Measurements from ENCODE around the gene ENTPD8. TPM values are rescaled to one million over a fixed set of nuclear protein-coding genes. Genes with fewer than 3 reads are reported as not detected.

The ENTPD8 gene
- polyA plus RNA-seq, 1 donor from 2014 or later = not detected

DNA sequence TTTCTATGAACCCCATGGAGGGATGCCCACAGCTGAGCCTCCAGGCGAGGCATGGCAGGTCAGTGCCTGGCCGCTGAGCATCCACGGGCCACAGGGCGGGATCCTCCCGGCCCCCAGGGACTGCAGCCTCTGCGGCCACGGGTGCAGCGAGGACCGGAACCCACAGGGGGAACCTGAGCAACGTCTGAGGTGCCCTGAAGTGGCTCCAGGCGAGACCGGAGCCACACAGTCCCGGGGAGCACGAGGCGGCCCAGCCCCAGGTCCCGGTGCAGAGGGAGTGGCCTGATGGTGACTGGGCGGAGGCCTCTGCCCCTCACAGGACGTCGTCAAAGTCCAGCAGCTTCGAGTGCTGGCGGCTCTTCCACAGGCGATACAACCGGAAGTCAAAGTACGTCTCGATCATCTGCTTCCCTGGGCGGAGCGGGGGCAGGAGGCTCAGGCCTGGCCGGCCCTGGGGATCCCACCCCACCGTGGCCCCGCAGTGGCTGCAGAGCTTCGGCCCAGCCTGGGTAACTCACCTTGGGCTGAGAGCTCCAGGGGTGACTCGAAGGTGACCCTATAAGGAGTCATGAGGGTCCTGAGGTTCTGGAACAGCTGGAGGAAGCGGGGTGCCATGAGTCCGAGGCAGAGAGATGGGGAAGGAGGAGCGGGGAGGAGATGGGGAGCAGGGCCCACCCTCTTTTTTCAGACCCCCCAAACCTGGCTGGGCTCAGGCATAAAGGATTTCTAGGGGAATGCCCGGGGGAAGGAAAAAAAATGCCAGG, 8.1 kb upstream of the ENTPD8 start:
- no peaks in the 10 kb centered on the region for H3K9me3 Mint-ChIP-seq
- H3K27ac Mint-ChIP-seq = peak overlapping the region in 2 of 3 donors; percentile 23 to 53
- H3K4me3 Mint-ChIP-seq = peak overlapping the region in 2 of 4 donors; percentile 50 to 60
- peaks cover 8 to 16% (median 10%) of the 10 kb centered on the region in 3 donors for H3K4me1 Mint-ChIP-seq
- H3K27me3 Mint-ChIP-seq = peaks cover 10% of the 10 kb centered on the region
- no peaks in the 10 kb centered on the region for H3K36me3 Mint-ChIP-seq

- peak overlapping the region in 1 of 3 donors; percentile 53 for H3K27ac Mint-ChIP-seq
- H3K27me3 Mint-ChIP-seq = peaks cover 13% of the 10 kb centered on the region
- peak overlapping the region in 2 of 4 donors; percentile 39 to 50 for H3K4me3 Mint-ChIP-seq
- H3K36me3 Mint-ChIP-seq = no peaks in the 10 kb centered on the region
- peaks cover 6 to 17% (median 10%) of the 10 kb centered on the region in 3 donors for H3K4me1 Mint-ChIP-seq
- peaks cover 0 to under 1% (median 0%) of the 10 kb centered on the region in 3 donors for H3K9me3 Mint-ChIP-seq
Observed at GRCh38 chr9:137448602-137448962, 7.4 kb upstream of the ENTPD8 start.

GRCh38 chr9:137447722-137448601, 6.8 kb upstream of the ENTPD8 start:
- H3K9me3 Mint-ChIP-seq = peaks cover 0 to 2% (median 0%) of the 10 kb centered on the region in 3 donors
- H3K27ac Mint-ChIP-seq = no peak overlapping the region
- H3K27me3 Mint-ChIP-seq = peaks cover 15% of the 10 kb centered on the region
- no peak overlapping the region for H3K4me3 Mint-ChIP-seq
- H3K4me1 Mint-ChIP-seq = peaks cover 5 to 19% (median 10%) of the 10 kb centered on the region in 3 donors
- H3K36me3 Mint-ChIP-seq = no peaks in the 10 kb centered on the region

DNA sequence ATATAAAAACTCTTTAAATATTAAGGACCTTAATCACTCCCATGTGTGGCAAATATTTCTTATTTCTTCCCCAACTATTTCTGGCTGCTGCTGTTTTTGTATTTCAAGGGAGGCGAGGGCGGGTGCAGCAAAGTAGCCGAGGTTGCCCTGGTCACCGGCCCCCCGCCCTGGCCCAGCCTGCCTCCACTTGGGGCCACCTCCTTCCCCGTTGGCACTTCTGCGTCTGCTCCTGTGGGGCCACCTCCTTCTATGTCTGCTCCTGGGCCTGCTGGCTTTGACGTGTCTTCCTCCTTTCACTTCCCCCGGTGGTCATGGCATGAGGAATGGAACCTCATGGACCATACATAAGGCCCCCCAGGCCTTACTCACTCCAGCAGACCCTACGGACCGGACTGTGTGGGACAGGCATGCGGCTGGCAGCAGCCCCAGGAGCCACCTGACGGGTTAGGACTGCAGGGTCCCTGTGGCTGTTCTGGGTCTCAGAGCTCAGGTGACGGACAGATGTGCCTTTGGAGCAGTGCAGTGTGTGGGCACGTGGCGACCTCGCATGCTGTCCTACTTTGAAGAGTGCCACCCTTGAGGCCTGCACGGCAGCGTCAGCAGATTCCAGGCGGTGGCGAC, 5.8 kb upstream of the ENTPD8 start:
- Mint-ChIP-seq H3K9me3 (peaks cover 0 to 2% (median under 1%) of the 10 kb centered on the region in 3 donors), H3K27me3 (peaks cover 21% of the 10 kb centered on the region), H3K4me3 (peak overlapping the region in 1 of 4 donors; percentile 22), H3K27ac (peak overlapping the region in 1 of 3 donors; percentile 53), H3K4me1 (peaks cover 7 to 17% (median 11%) of the 10 kb centered on the region in 3 donors), H3K36me3 (no peaks in the 10 kb centered on the region)

DNA sequence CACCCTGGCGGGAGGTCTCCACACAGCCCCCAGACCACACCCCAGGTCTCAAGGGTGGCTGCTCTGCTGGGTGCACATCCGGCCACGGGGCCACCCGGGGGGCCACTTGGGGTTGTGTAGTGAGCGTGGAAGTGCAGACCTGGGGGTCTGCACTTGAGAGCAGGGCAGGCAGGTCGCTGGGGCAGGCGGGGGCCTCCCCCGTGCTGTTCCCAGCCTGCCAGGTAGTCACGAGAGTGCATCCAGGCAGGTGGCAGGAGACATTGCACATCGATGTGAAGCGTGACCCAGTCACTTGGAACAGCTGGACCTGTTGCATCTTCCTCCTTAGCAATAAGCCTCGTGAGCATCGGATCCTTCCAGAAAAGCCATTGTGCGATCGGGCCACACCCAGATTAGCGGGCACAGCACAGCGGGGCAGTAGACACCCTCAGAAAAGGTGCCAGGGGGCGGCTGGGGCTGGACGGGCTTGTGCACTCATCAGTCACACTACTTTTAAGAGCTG, 4.8 kb upstream of the ENTPD8 start:
- Mint-ChIP-seq H3K4me3 (no peak overlapping the region), H3K27me3 (peaks cover 23% of the 10 kb centered on the region), H3K9me3 (peaks cover 0 to 2% (median 1%) of the 10 kb centered on the region in 3 donors), H3K4me1 (peaks cover 9 to 19% (median 13%) of the 10 kb centered on the region in 3 donors), H3K27ac (no peak overlapping the region), H3K36me3 (no peaks in the 10 kb centered on the region)

DNA sequence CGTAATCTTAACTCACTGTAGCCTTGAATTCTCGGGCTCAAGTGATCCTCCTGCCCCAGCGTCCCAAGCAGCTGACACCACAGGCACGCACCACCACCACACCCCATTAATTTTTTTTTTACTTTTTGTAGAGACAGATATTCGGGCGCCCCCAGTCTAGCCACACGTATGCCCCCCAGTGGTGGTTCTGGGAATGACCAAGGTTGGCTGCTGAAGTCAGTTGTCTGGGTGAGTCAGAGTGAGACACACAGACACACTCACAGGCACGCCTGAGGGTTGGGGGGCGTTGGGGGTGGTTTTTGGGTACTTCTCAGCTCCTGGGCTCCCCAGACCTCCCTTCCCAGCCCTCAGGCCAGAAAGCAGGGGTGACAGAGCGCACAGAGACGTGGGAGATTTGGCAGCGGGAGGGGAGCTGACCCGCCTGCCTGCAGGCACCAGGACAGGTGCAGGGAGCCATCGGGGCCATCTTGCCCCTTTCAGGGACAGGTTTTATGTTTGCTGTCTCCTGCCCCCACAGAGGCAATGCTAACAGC, 4.2 kb upstream of the ENTPD8 start:
- H3K27me3 Mint-ChIP-seq = peaks cover 23% of the 10 kb centered on the region
- peaks cover 0 to 2% (median 1%) of the 10 kb centered on the region in 3 donors for H3K9me3 Mint-ChIP-seq
- H3K36me3 Mint-ChIP-seq = no peaks in the 10 kb centered on the region
- peak overlapping the region in 2 of 4 donors; percentile 54 to 70 for H3K4me3 Mint-ChIP-seq
- H3K4me1 Mint-ChIP-seq = peaks cover 9 to 17% (median 13%) of the 10 kb centered on the region in 3 donors
- H3K27ac Mint-ChIP-seq = peak overlapping the region in 1 of 3 donors; percentile 92

GRCh38 chr9:137444106-137444790, 3.1 kb upstream of the ENTPD8 start:
- Mint-ChIP-seq H3K27me3 (peaks cover 24% of the 10 kb centered on the region), H3K9me3 (peaks cover 0 to 2% (median 1%) of the 10 kb centered on the region in 3 donors), H3K27ac (peak overlapping the region in 1 of 3 donors; percentile 25), H3K4me1 (peaks cover 9 to 15% (median 13%) of the 10 kb centered on the region in 3 donors), H3K36me3 (no peaks in the 10 kb centered on the region), H3K4me3 (no peak overlapping the region)

GRCh38 chr9:137441935-137442321, 771 bp upstream of the ENTPD8 start:
- H3K27me3 Mint-ChIP-seq = peaks cover 26% of the 10 kb centered on the region
- no peak overlapping the region for H3K27ac Mint-ChIP-seq
- H3K36me3 Mint-ChIP-seq = no peaks in the 10 kb centered on the region
- H3K4me1 Mint-ChIP-seq = peaks cover 8 to 9% (median 9%) of the 10 kb centered on the region in 3 donors
- peak overlapping the region in 3 of 4 donors; percentile 35 to 85 (median 44) for H3K4me3 Mint-ChIP-seq
- H3K9me3 Mint-ChIP-seq = peaks cover 0 to 2% (median 1%) of the 10 kb centered on the region in 3 donors

- Mint-ChIP-seq H3K27me3 (peaks cover 16% of the 10 kb centered on the region), H3K9me3 (peaks cover 0 to 2% (median 1%) of the 10 kb centered on the region in 3 donors), H3K36me3 (no peaks in the 10 kb centered on the region), H3K4me1 (peaks cover 3 to 5% (median 4%) of the 10 kb centered on the region in 3 donors), H3K4me3 (no peak overlapping the region), H3K27ac (no peak overlapping the region)
Observed at GRCh38 chr9:137439158-137439714, 1.9 kb downstream of the ENTPD8 start.

- H3K4me1 Mint-ChIP-seq = peaks cover 3 to 5% (median 4%) of the 10 kb centered on the region in 3 donors
- H3K27ac Mint-ChIP-seq = no peak overlapping the region
- H3K4me3 Mint-ChIP-seq = no peak overlapping the region
- H3K9me3 Mint-ChIP-seq = peaks cover 0 to 2% (median 1%) of the 10 kb centered on the region in 3 donors
- H3K36me3 Mint-ChIP-seq = no peaks in the 10 kb centered on the region
- H3K27me3 Mint-ChIP-seq = peaks cover 15% of the 10 kb centered on the region
Observed at GRCh38 chr9:137438591-137439157, 2.5 kb downstream of the ENTPD8 start.

- Mint-ChIP-seq H3K4me1 (peaks cover 3 to 4% (median 3%) of the 10 kb centered on the region in 3 donors), H3K27me3 (peaks cover 11% of the 10 kb centered on the region), H3K4me3 (no peak overlapping the region), H3K9me3 (peaks cover 0 to 1% (median 0%) of the 10 kb centered on the region in 3 donors), H3K27ac (no peak overlapping the region), H3K36me3 (no peaks in the 10 kb centered on the region)
Observed at GRCh38 chr9:137437691-137438590, 3.2 kb downstream of the ENTPD8 start.

DNA sequence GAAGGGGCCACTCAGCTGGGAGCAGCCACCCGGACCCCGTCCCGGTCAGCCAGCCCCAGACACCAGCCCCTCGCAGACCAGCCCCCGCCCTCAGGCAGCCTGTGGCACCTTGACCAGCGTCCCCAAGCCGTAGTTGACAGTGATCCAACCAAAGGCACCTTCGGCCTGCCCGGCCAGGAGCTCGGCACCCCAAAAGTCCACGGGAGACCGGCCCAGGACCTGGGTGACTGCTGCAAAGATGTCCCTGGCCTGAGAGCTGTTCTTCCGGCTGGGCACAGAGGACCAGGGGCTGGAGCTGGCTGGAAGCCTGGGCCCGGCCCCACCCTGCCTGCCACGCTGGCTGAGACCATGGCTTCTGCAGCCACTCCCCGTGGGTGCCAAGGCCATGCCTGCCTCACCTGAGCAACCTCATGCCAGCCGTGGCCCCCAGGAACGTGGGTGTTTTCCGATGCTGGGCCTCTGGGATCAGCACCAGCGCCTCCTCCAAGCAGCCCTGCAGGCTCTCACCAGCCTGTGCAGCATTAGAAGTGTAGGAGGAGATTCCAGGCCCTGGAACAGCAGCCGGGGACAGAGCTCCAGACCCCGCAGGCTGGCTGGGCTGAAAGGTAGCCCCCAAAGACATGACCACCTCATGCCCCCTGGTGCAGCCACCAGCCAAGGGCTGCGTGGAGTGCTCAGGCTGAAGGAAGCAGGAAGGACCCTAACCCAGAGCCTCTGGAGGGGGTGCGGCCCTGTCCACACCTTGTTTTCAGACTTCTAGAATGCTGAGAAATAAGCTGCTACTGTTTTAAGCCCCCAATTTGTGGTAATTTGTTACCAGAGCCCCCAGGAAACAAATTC, 4.2 kb downstream of the ENTPD8 start:
- Mint-ChIP-seq H3K27me3 (peaks cover 6% of the 10 kb centered on the region), H3K9me3 (peaks cover 0 to 1% (median 0%) of the 10 kb centered on the region in 3 donors), H3K36me3 (no peaks in the 10 kb centered on the region), H3K4me3 (no peak overlapping the region), H3K4me1 (peaks cover 2 to 3% (median 2%) of the 10 kb centered on the region in 3 donors), H3K27ac (no peak overlapping the region)

Measured in IgD-negative memory B cell (primary cell).